D721Med (cell line): ENCODE results near the gene BMPR1B.

Experiments used
- DNase-seq: peaks from one replicate; pipeline ENCODE4 v3.0.0; 2011; ENCODE audit warnings: low spot score; ENCODE audit not compliant: insufficient read length
- FAIRE-seq: peaks from 2 replicates; lab custom pipeline; 2011; peaks lifted over from hg19 to GRCh38; lab: Jason Lieb, UNC
- TF ChIP-seq, protein P1 (sequence below): IDR thresholded peaks from 2 replicates; pipeline ENCODE4 v1.5.1; 2012; ENCODE audit warnings: mild to moderate bottlenecking, control low read depth; ENCODE audit not compliant: insufficient read depth; ENCODE audit errors: missing control alignments

The BMPR1B gene

DNA sequence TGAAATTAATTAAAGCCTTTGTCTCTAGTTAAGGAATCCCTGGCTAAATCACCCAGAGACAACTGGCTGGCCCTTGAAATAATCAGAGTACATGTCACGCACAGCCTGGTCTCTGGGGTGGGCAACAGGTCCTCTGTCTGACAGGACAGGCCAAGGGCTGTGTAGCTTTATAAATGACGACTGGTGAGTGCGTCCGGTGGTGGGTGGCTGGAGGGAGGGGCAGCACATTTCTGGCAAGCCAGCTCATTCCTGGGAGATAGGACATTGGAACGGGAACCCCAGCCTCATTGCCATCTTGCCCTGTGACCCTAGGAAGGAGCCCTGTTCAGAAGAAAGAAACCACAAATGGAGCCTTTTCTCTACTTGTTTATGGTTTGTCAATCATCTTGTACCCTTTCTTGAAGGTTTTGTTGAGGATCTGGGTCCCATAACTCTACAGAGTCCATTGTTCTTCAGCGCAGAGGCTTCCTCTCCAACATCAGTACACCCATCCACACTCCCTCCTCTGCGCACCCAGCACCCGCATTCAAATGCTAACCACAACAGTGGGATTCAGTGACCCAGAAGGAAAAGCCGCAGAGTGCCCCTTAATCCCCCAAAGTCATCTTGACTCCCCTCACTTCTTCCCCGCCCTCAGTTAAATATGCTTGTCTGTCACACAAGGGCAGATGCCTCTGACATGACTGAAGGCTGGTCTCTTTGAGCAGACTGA, 422.9 kb downstream of the BMPR1B start:
- FAIRE-seq (no peak), DNase-seq (no peak)
- TF ChIP-seq, protein P1, sequence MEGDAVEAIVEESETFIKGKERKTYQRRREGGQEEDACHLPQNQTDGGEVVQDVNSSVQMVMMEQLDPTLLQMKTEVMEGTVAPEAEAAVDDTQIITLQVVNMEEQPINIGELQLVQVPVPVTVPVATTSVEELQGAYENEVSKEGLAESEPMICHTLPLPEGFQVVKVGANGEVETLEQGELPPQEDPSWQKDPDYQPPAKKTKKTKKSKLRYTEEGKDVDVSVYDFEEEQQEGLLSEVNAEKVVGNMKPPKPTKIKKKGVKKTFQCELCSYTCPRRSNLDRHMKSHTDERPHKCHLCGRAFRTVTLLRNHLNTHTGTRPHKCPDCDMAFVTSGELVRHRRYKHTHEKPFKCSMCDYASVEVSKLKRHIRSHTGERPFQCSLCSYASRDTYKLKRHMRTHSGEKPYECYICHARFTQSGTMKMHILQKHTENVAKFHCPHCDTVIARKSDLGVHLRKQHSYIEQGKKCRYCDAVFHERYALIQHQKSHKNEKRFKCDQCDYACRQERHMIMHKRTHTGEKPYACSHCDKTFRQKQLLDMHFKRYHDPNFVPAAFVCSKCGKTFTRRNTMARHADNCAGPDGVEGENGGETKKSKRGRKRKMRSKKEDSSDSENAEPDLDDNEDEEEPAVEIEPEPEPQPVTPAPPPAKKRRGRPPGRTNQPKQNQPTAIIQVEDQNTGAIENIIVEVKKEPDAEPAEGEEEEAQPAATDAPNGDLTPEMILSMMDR, result no peak

DNA sequence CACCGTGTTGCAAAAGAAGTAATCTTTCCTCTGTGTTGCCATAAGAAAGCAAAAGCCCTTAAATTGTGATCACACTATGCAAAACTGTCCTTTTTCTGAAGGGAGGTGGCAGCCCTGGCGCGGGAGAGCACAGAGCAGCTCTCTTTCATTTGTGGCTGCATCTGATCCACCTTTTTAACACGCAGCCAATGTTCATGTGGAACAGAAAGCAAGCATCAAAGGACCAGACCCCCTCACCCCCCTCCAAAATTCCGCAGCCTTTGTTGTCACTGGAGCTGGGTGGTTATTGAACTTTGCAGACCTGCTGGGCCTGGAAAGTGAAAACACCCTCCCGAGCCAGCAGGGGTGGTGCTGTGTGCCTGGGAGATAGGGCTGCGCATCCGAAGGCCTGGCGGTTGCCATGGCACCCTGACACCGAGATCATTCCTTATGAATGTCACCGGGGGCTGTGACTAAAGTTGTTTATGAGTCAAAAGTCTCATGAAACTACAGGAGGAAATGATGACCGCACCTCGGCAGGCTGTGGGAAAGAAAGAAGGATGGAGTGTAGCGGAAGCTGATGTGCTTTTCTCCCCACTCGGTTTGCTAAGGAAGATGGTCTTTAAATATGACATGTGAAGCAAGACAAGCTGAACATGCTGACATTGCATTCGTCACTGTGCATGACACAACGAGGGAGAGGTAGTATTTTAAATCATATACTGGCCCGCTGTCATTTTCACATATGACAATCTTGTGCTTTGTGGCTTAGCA, 423.7 kb downstream of the BMPR1B start:
- DNase-seq (no peak), FAIRE-seq (no peak)
- TF ChIP-seq, protein P1, result no peak

DNA sequence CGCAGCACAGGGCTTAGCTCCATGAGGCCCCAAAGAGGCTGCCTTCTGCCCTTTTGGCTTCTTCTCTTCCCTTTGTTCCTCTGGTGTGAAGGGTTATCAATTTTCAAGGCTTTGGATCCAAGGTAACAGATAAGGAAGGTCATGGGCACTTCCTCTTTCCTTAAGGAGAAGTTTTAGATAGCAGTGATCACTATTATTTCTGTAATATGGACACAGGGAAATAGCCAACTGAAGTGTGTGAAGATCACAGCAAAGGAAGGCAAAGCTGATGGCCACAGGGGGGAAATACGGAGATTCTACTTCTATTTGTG, 424.2 kb downstream of the BMPR1B start:
- no peak for FAIRE-seq
- TF ChIP-seq, protein P1, result no peak
- no peak for DNase-seq

DNA sequence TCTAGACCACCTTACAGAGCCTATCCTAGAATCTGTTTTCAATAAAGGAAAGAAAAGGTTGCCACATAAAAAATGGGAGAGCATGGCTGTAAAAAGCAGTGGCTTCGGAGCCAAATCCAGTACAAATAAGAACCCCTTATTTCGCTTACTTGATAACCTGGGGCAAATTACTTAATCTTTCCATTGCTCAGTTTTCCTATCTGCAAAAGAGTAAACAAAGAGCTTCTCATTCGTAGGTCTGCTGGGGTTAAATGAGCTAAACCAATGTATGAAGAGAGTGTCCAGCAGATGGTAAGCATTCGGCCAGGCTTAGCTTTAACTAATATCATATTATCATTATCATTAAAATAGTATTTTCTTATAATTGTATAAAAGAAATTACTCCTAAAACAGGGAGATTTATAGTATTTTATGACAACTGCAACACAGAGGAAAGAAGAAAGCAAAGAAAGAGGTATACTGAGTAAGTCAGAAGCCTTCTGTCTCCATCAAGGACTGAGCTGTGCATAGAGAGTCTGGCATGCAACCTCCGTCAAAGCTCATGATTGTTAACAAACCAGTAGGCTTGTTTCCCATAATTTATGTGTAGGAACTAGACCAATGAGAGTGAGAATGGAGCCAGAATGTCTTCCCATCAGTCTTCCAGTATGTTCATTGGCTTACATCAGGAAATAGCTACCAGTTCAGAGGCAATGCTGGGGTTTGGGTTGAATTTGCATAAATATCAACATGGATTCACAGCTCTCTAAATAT, 426.1 kb downstream of the BMPR1B start:
- FAIRE-seq (no peak), DNase-seq (no peak)
- TF ChIP-seq, protein P1, result no peak

DNA sequence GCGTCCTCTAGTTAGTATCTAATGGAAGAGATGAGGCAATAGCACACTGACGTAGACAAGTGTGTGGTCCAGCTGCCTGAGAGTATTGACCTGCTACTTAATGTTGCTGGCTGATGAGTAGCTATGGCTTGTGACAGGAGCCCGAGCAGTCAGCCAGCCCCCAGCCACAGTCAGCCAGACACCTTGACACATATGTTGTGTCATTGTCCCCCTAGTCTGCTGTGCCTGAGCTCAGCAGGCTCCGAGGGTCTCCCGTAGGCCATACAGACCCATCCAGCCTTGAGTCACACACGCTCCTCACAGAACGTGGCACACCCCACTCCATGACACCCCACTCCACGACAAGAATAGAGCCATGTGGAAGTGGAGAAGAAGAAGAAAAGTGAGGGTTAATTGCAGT, 428.9 kb downstream of the BMPR1B start:
- DNase-seq (no peak), FAIRE-seq (no peak)

DNA sequence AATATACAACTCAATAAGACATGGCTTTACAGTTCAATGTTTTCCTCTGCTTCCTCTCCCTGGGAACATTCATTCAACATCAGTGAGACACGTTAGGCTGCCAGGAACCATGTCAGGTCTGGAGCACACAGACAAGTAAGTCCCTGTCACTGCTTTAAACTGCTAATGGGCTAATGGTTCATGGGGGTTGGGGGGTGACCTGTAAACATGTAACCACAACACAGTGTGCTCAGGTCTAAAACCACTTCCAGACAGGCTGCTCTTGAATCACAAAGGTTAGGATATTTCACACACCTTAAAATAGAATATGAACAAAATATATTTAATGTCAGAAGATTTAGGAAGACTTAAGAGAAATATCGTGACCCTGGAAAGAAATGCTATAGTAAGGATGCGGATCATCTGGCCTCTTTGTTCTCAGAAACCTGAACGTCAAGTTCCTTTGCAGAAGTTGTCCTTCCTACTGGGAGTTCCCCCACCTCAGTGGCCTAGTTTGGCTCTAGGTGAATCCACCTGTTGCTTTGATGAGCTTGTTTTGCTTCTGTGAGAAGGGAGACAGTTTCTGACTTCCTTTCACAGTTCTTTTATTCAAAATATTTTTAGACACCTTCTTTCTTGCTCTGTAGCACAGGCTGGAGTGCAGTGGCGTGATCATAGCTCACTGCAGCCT, 431.1 kb downstream of the BMPR1B start:
- FAIRE-seq, result no peak
- DNase-seq, result no peak
- TF ChIP-seq, protein P1, result no peak

More for the DNA sequence above, 428.9 kb downstream of the BMPR1B start:
- TF ChIP-seq, protein P1, result no peak
